Right lobe of liver (tissue), 4 donors: ENCODE results near the gene AAR2.

ENCODE experiments used
- POLR2A ChIP-seq: fragments of 450-650 bp; IDR thresholded peaks from one replicate; pipeline ENCODE4 v1.6.1; 2017; ENCODE audit warnings: antibody characterized with exemption, mild to moderate bottlenecking
- TF ChIP-seq, protein P1 (sequence below), 4 donors: fragments of 200-600 bp in 3 of 4; fragments of 450-650 bp in 1 of 4; IDR thresholded peaks; one replicate each; pipeline versions ENCODE4 v1.5.1 to v1.8.0; 2016 to 2022; ENCODE audit warnings: antibody characterized with exemption in 4 of 4, mild to moderate bottlenecking in 2 of 4
- donor health status: DM: no; HTN: no; CAD: no.
- donor health status: DM: no; HTN: no; CAD: no.
- donor health status: DM: no; HTN: yes; CAD: no.

DNA sequence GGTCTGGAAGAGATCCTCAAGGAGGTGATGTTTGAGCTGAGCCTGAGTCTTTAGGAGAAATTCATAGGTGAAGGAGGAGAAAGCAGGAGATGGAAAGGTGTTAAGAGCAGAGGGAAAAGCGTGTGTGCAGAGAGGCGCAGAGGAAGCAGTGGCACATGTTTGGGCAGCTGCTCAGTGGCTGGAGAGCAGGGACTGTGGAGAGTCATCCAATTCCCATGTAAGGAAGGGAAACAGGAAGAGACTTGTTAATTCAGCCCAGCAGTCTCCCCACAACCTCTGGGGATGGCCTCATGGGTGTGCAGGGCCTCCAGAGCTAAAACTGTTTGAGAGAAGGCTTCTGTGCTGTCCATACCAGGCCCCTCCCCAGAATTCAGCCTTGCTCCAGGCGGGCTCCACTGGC is 16.2 kb downstream of the AAR2 start:
- TF ChIP-seq, protein P1, sequence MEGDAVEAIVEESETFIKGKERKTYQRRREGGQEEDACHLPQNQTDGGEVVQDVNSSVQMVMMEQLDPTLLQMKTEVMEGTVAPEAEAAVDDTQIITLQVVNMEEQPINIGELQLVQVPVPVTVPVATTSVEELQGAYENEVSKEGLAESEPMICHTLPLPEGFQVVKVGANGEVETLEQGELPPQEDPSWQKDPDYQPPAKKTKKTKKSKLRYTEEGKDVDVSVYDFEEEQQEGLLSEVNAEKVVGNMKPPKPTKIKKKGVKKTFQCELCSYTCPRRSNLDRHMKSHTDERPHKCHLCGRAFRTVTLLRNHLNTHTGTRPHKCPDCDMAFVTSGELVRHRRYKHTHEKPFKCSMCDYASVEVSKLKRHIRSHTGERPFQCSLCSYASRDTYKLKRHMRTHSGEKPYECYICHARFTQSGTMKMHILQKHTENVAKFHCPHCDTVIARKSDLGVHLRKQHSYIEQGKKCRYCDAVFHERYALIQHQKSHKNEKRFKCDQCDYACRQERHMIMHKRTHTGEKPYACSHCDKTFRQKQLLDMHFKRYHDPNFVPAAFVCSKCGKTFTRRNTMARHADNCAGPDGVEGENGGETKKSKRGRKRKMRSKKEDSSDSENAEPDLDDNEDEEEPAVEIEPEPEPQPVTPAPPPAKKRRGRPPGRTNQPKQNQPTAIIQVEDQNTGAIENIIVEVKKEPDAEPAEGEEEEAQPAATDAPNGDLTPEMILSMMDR (IDR thresholded peaks at IDR 0.05), result no peak
- no peak for TF ChIP-seq POLR2A
